ENCODE results near the gene ZEB1.

DNA sequence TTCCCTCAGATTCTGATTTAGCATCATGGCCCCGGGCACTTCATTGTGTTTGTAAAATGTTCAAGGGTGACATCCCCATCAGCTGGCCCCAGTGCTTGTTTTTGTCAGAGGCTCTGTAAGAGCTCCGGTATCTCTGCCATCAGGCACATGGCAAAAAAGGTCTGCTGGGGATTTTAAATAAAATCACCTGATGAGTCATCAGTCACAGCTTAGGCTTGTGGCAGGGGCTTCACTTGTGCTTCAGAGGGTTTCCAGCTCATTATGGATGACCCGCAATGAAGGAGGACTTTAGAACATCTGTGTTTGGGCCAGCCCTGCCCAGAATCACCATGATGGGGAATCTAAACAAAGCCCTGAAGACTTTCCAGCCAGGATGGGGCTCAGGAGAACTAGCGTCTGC lies 259.9 kb downstream of the ZEB1 start:
- no peak for TF ChIP-seq EZH2 (IDR thresholded peaks at IDR 0.05)
- TF ChIP-seq, protein P1, sequence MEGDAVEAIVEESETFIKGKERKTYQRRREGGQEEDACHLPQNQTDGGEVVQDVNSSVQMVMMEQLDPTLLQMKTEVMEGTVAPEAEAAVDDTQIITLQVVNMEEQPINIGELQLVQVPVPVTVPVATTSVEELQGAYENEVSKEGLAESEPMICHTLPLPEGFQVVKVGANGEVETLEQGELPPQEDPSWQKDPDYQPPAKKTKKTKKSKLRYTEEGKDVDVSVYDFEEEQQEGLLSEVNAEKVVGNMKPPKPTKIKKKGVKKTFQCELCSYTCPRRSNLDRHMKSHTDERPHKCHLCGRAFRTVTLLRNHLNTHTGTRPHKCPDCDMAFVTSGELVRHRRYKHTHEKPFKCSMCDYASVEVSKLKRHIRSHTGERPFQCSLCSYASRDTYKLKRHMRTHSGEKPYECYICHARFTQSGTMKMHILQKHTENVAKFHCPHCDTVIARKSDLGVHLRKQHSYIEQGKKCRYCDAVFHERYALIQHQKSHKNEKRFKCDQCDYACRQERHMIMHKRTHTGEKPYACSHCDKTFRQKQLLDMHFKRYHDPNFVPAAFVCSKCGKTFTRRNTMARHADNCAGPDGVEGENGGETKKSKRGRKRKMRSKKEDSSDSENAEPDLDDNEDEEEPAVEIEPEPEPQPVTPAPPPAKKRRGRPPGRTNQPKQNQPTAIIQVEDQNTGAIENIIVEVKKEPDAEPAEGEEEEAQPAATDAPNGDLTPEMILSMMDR (IDR thresholded peaks at IDR 0.05), result no peak

All from neural progenitor cell (in vitro differentiated cells).